HUES6 (cell line): ENCODE measurements around the gene HJV.
"Not testable (repeated sequence)": the region's sequence is repeated elsewhere in the genome, so short reads cannot be mapped to it uniquely, and the experiment has no call there.

Experiments
- H3K27ac ChIP-seq: 2 replicates; pipeline ENCODE4 v1.7.0; 2013; ENCODE audit warnings: low read depth, mild to moderate bottlenecking, low read length, inconsistent platforms
- H3K27me3 ChIP-seq: 2 replicates; pipeline ENCODE4 v1.6.1; 2013; ENCODE audit warnings: low read length; ENCODE audit not compliant: control insufficient read depth, insufficient read depth
- H3K36me3 ChIP-seq: 2 replicates; pipeline ENCODE4 v1.6.1; 2013; ENCODE audit warnings: low read length; ENCODE audit not compliant: control insufficient read depth, insufficient read depth
- H3K4me1 ChIP-seq: 2 replicates; pipeline ENCODE4 v1.6.1; 2013; ENCODE audit warnings: low read length; ENCODE audit not compliant: control insufficient read depth, insufficient read depth
- H3K4me3 ChIP-seq: 2 replicates; pipeline ENCODE4 v1.5.1; 2013; ENCODE audit warnings: low read depth, low read length
- H3K9ac ChIP-seq: one replicate; pipeline ENCODE4 v1.6.1; 2013; ENCODE audit warnings: mild to moderate bottlenecking, low read length
- H3K9me3 ChIP-seq: 2 replicates; pipeline ENCODE4 v1.6.1; 2013; ENCODE audit warnings: low read depth, low read length; ENCODE audit not compliant: control insufficient read depth, insufficient read depth

HJV gene

GRCh38 chr1:146036965-146037646 is 15.6 kb upstream of the HJV start:
- H3K36me3 ChIP-seq, result no peaks in the 10 kb centered on the region
- H3K4me1 ChIP-seq, result peaks cover 3% of the 10 kb centered on the region; the same call in 1 of the 2 replicates
- no peaks in the 10 kb centered on the region for H3K27me3 ChIP-seq
- H3K9ac ChIP-seq, result peak overlapping the region; percentile 84
- H3K9me3 ChIP-seq, result no peaks in the 10 kb centered on the region
- peak overlapping the region; percentile 61; the same call in 1 of the 2 replicates for H3K27ac ChIP-seq
- H3K4me3 ChIP-seq, result peak overlapping the region; percentile 84

GRCh38 chr1:146036241-146036964 is 14.9 kb upstream of the HJV start:
- H3K36me3 ChIP-seq, result no peaks in the 10 kb centered on the region
- H3K4me1 ChIP-seq, result peaks cover 3% of the 10 kb centered on the region; the same call in 1 of the 2 replicates
- H3K4me3 ChIP-seq, result peak overlapping the region; percentile 84
- no peaks in the 10 kb centered on the region for H3K27me3 ChIP-seq
- peak overlapping the region; percentile 63 for H3K9ac ChIP-seq
- H3K9me3 ChIP-seq, result no peaks in the 10 kb centered on the region
- H3K27ac ChIP-seq, result no peak overlapping the region

DNA sequence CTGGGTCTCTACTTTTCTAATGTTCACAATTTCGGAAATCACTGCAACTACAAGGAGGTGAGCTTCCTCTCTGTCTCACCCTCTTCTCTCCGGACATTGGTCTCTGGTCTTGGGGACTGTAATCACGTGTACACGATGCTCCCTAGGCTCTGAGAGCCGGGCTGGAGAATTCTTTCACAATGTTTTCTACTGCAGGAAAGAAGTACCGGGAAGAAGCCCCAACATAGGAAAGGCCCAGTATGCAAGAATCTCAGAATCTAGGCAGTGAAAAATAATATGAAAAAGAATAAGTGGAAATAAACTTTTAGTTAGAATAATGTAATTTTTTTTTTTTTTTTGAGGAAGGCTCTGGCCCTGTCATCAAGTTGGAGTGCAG is 13.5 kb upstream of the HJV start:
- Histone ChIP-seq H3K36me3 (no peaks in the 10 kb centered on the region), H3K9ac (no peak overlapping the region), H3K9me3 (no peaks in the 10 kb centered on the region), H3K27ac (no peak overlapping the region), H3K27me3 (no peaks in the 10 kb centered on the region), H3K4me3 (peak overlapping the region; percentile 84), H3K4me1 (peaks cover 3% of the 10 kb centered on the region; the same call in 1 of the 2 replicates)

- H3K27ac ChIP-seq, result no peak overlapping the region
Measured at GRCh38 chr1:146032631-146033219, 11.2 kb upstream of the HJV start.

DNA sequence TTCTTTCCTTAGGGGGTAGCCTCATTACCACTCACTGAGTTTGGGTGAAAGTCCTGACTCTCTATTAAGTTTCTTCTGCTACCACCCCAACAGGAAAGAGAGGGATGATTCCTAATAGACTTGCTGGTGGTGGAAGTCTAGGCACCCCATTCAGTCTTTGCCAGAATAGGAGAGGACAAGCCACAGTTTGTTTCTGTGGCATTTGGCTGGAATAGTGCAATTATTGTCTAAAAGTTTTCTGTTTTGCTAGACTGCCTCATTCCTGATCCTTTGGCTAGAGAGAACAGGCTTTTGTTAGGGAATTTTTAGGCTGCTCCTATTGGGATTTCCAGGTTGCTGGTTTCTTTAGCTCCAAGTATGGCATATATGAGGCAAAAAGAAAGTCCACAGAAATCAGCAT is 9.9 kb upstream of the HJV start:
- no peak overlapping the region for H3K9ac ChIP-seq
- H3K27me3 ChIP-seq, result no peaks in the 10 kb centered on the region

More at GRCh38 chr1:146032631-146033219, 11.2 kb upstream of the HJV start:
- Histone ChIP-seq H3K9ac (no peak overlapping the region), H3K4me1 (peaks cover 3% of the 10 kb centered on the region; the same call in 1 of the 2 replicates), H3K4me3 (no peak overlapping the region), H3K9me3 (no peaks in the 10 kb centered on the region), H3K27me3 (no peaks in the 10 kb centered on the region), H3K36me3 (no peaks in the 10 kb centered on the region)

DNA sequence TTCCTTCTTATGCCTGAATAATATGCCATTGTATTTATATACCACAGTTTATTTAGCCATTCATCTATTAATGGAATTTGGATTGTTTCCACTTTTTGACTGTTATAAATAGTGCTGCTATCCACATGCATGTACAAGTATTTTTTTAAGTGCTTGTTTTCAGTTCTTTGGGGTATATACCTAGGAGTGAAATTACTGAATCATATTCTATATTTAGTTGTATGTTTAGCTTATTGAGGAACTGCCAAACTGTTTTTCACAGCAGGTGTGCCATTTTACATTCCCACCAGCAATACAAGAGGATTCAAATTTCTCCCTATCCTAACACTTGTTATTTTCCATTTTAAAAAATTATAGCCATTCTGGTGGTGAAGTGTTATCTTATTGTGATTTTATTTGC is 7.6 kb upstream of the HJV start:
- no peaks in the 10 kb centered on the region for H3K27me3 ChIP-seq
- no peak overlapping the region for H3K27ac ChIP-seq
- H3K36me3 ChIP-seq, result no peaks in the 10 kb centered on the region
- H3K9ac ChIP-seq, result no peak overlapping the region
- H3K4me1 ChIP-seq, result no peaks in the 10 kb centered on the region
- H3K4me3 ChIP-seq, result no peak overlapping the region
- H3K9me3 ChIP-seq, result no peaks in the 10 kb centered on the region

More for the DNA sequence above, 9.9 kb upstream of the HJV start:
- no peak overlapping the region for H3K4me3 ChIP-seq
- no peaks in the 10 kb centered on the region for H3K36me3 ChIP-seq
- no peaks in the 10 kb centered on the region for H3K9me3 ChIP-seq
- no peak overlapping the region for H3K27ac ChIP-seq
- peaks cover 3% of the 10 kb centered on the region; the same call in 1 of the 2 replicates for H3K4me1 ChIP-seq

DNA sequence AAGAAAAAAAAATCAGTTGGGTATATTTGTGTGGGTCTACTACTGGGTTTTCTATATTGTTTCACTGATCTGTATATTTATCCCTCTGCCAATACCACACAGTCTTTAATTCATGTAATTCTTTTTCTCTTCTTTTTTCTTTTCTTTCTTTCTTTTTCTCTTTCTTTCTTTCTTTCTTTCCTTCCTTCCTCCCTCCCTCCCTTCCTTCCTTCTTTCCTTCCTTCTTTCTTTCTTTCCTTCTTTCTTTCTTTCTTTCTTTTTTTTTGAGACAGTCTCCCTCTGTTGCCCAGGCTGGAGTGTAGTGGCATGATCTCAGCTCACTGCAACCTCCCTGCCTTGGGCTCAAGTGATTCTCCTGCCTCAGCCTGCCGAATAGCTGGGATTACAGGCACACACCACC is 5.1 kb upstream of the HJV start:
- not testable (repeated sequence) for H3K9ac ChIP-seq, H3K9me3 ChIP-seq, H3K4me3 ChIP-seq, H3K4me1 ChIP-seq, H3K27me3 ChIP-seq, H3K27ac ChIP-seq, H3K36me3 ChIP-seq

- H3K4me1 ChIP-seq, H3K9ac ChIP-seq, H3K36me3 ChIP-seq, H3K27me3 ChIP-seq, H3K9me3 ChIP-seq, H3K4me3 ChIP-seq, H3K27ac ChIP-seq: not testable (repeated sequence)
Measured at GRCh38 chr1:146025787-146026495, 4.4 kb upstream of the HJV start.

- Histone ChIP-seq H3K36me3 (no peaks in the 10 kb centered on the region), H3K27me3 (peaks cover 41% of the 10 kb centered on the region)
Measured at GRCh38 chr1:146022403-146023127, 1.0 kb upstream of the HJV start.

DNA sequence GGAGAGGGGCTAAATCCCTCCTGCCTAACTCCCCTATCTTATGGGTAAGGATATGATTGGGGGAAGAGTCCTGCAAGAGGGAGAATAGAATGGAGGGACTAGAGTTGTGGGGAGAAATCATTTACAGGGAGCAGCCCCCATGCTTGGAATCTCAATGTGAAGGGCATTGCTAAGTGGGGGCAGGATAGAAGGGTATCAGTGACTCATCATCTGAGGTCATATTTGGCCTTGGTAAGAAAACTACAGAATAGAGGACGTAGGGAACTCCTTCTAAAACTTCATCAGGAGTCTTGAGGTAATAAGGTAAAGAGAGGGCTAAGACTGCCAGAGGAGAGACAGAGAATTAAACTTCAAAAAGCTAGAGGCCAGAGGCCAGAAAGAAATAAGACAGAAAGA is 487 bp downstream of the HJV start:
- Histone ChIP-seq H3K27ac (no peak overlapping the region), H3K4me3 (no peak overlapping the region), H3K27me3 (peaks cover 52% of the 10 kb centered on the region), H3K9me3 (no peaks in the 10 kb centered on the region), H3K4me1 (peaks cover 16% of the 10 kb centered on the region), H3K36me3 (no peaks in the 10 kb centered on the region), H3K9ac (no peak overlapping the region)

More at GRCh38 chr1:146022403-146023127, 1.0 kb upstream of the HJV start:
- Histone ChIP-seq H3K4me3 (no peak overlapping the region), H3K9ac (no peak overlapping the region), H3K27ac (no peak overlapping the region), H3K9me3 (no peaks in the 10 kb centered on the region), H3K4me1 (peaks cover 16% of the 10 kb centered on the region)
